Suprapubic skin (tissue), 3 donors: ENCODE data around the gene PAK3.
A peak's percentile ranks its signal among the peaks of the same experiment; 100 is the strongest.

Experiments
- CTCF ChIP-seq, 2 donors: fragments of 200-600 bp in 1 of 2; fragments of 450-650 bp in 1 of 2; sonication (generic) in 1 of 2; IDR thresholded peaks; one replicate each; pipeline ENCODE4 v1.5.1; 2016 to 2019; ENCODE audit warnings: antibody characterized with exemption in 2 of 2, mild to moderate bottlenecking in 1 of 2, moderate library complexity in 1 of 2
- EP300 ChIP-seq: sonication (generic); formaldehyde crosslinking; IDR thresholded peaks from one replicate; pipeline ENCODE4 v1.6.1; 2017; ENCODE audit warnings: antibody characterized with exemption

DNA sequence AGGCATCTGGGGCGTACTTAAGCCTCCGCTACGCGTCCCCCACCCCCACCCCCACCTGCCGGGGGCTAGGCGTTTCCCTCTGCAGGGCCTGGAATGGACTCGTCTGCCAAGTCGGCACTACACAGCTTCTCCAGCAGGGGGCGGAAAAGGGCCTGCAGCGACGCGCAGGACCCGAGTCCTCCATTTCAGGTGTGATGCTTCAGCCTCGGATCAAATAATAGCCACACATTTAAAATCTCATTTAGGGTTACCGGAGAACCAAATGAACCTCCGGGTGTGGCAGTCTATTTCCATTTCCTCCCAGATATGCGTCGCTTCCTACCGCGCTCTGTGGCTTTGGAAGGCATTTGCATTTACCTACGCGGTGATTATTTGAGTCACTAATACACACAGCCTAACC lies 2.9 kb downstream of the PAK3 start:
- TF ChIP-seq EP300: no peak
- peak; percentile 3 to 54 for TF ChIP-seq CTCF (IDR thresholded peaks at IDR 0.05)
